Neural crest cell (in vitro differentiated cells): ENCODE data around the gene TOR1AIP2. TPM values are rescaled to one million over a fixed set of nuclear protein-coding genes. Genes with fewer than 3 reads are reported as not detected.

ENCODE experiments used
- DNase-seq: peaks from one replicate; pipeline ENCODE4 v3.0.0; 2021; ENCODE audit warnings: low read depth, mixed read lengths, low spot score
- H3K27ac Mint-ChIP-seq: one replicate; pipeline ENCODE4 v1.8.0; 2021; ENCODE audit warnings: mild to moderate bottlenecking, mixed read lengths; ENCODE audit not compliant: unreplicated experiment
- H3K27me3 Mint-ChIP-seq: 2 replicates; pipeline ENCODE4 v1.8.0; 2021; ENCODE audit warnings: low read depth, mild to moderate bottlenecking, mixed read lengths
- H3K36me3 Mint-ChIP-seq: 2 replicates; pipeline ENCODE4 v1.8.0; 2021; ENCODE audit warnings: low read depth, mild to moderate bottlenecking, mixed read lengths
- H3K4me1 Mint-ChIP-seq: 2 replicates; pipeline ENCODE4 v1.8.0; 2021; ENCODE audit warnings: mixed read lengths
- H3K4me3 Mint-ChIP-seq: one replicate; pipeline ENCODE4 v1.8.0; 2021; ENCODE audit warnings: mild to moderate bottlenecking, mixed read lengths
- H3K9me3 Mint-ChIP-seq: 2 replicates; pipeline ENCODE4 v1.8.0; 2021; ENCODE audit warnings: mixed read lengths
- long read RNA-seq: library from polyadenylated mRNA; unstranded; transcript quantifications from one replicate; pipeline ENCODE4 v2.0.0, GENCODE V29; 2020
- total RNA-seq: library from RNA; stranded (reverse); gene quantifications from 2 replicates; pipeline ENCODE4 v1.2.1, GENCODE V29; 2021
- TF ChIP-seq, protein P1 (sequence below): fragments of 200-600 bp; sonication (generic); conservative IDR thresholded peaks from 2 replicates; pipeline ENCODE4 v1.5.0; 2021; ENCODE audit warnings: antibody characterized with exemption, mild to moderate bottlenecking

Gene TOR1AIP2
- 76.2 and 78.0 TPM in 2 replicates for total RNA-seq
- long read RNA-seq, full-length matches to known transcripts: 16 of 35 reads
- long read RNA-seq, partial matches to known transcripts: 6 of 35 reads
- long read RNA-seq, other reads (novel, unspliced or antisense): 13 of 35 reads

DNA sequence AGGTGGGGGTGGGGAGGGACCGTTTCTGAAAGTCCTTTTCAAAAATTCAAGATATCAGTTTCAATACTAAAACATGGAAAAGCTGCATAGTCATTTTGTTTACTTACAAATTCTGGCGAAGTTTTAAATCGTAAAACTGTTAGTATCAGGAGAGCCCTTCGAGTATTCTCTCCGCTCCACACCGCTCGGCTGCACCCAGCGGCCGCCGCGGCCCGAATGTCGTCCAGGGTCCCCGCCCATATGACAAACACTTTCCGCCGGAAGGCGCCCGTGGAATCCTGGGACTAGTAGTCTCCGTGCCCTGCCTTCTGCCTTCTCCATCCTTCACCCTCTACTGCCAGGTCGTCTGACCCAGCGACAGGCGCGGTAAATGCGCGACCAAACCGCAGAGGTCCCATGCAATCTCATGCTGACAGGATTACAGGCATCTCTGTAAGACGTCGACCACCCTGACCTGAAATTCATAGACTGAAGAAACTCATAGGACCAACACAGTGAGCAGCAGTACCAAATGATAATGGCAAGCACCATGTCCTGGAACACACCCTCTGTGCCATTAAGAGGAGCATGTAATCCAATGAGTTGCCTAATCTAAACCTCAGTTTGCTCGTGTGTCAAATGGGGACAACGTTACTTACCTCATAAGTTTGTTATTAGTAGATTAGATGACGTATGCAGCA, at the start of gene TOR1AIP2:
Gene TOR1AIP2 (minus strand): TSS at position 218 of the 680 bp plus-strand sequence. CDS start 25,138 bp downstream, outside the sequence.
- H3K4me1 Mint-ChIP-seq: peaks cover 47% of the 10 kb centered on the region
- peak; percentile 75 for DNase-seq
- no peaks in the 10 kb centered on the region for H3K36me3 Mint-ChIP-seq
- TF ChIP-seq, protein P1, sequence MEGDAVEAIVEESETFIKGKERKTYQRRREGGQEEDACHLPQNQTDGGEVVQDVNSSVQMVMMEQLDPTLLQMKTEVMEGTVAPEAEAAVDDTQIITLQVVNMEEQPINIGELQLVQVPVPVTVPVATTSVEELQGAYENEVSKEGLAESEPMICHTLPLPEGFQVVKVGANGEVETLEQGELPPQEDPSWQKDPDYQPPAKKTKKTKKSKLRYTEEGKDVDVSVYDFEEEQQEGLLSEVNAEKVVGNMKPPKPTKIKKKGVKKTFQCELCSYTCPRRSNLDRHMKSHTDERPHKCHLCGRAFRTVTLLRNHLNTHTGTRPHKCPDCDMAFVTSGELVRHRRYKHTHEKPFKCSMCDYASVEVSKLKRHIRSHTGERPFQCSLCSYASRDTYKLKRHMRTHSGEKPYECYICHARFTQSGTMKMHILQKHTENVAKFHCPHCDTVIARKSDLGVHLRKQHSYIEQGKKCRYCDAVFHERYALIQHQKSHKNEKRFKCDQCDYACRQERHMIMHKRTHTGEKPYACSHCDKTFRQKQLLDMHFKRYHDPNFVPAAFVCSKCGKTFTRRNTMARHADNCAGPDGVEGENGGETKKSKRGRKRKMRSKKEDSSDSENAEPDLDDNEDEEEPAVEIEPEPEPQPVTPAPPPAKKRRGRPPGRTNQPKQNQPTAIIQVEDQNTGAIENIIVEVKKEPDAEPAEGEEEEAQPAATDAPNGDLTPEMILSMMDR: peak; percentile 32
- H3K9me3 Mint-ChIP-seq: no peaks in the 10 kb centered on the region
- H3K4me3 Mint-ChIP-seq: peak within 1 kb of the TSS; percentile 98
- H3K27me3 Mint-ChIP-seq: no peaks in the 10 kb centered on the region
- peak within 1 kb of the TSS; percentile 71 for H3K27ac Mint-ChIP-seq

DNA sequence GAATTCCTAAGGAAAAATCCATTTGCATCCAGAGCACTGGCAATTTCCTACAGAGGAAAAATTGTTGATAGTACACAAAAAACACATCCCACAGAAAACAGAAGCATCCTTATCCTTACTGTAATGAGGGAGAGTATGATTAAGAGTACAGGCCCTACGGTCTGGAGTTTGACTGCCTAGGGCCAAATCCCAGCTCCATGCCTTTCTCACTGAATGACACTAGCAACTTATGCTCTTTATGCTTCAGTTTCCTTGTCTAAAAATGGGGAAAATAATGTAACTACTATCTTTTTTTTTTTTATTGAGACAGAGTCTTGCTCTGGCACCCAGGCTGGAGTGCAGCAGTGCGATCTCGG, 49.2 kb upstream of the TOR1AIP2 start:
- Mint-ChIP-seq H3K9me3 (no peaks in the 10 kb centered on the region), H3K27me3 (no peaks in the 10 kb centered on the region), H3K4me1 (peaks cover 10% of the 10 kb centered on the region), H3K4me3 (no peak overlapping the region), H3K36me3 (no peaks in the 10 kb centered on the region), H3K27ac (no peak overlapping the region)
- DNase-seq: no peak
- TF ChIP-seq, protein P1: no peak

DNA sequence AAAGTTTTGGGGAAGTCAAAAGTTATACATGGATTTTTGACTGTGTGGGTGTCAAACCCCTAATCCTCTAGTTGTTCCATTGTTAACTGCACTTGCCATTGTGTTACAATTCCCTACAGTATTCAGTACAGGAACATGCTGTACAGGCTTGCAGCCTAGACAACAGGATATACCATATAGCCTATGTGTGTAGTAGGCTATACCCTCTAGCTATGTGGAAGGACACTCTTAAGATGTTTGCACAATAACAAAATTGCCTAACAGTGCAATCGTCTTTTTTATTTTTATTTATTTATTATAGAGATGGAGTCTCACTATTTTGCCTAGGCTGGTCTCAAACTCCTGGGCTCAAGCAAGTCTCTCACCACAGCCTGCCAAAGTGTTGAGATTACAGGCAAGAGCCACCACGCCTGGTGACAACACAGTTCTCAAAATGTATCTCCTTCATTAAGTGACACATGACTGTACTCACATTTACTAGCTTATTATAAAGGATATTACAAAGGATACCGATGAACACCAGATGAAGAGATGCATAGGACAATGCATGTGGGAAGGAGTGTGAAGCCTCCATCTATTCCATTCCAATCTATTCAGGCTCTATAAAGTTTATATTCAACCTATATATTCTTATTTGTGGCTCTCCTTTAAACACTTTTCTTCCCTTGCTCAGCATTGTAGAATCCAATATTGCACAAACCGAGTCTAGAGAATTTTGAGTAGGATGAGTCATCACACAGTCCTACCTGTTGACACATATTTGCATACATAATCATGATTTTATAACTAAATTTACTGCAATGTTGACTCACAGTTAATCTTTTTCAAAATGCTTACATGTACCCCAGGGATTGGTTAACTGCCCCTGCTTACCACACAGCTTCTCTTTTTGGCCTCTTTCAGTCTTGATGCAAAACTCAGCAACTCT, 48.6 kb upstream of the TOR1AIP2 start:
- no peaks in the 10 kb centered on the region for H3K36me3 Mint-ChIP-seq
- no peak overlapping the region for H3K4me3 Mint-ChIP-seq
- H3K9me3 Mint-ChIP-seq: no peaks in the 10 kb centered on the region

DNA sequence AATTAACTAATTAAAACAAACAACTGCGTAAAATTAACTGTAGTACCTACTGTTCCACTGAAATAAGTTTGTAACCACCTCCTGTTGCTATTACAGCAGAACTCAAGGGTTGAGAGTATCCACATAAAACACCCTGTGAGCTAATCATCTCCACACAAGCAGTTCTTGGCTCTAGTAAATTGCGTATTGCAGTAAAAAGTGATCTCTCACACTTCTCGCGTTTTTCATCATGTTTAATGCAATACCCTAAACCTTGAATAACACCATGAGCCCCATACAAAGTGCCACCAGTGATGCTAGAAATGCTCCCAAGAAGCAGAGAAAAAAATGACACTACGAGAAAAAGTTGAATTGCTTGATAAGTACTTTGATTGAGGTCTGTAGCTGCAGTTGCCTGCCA, 47.7 kb upstream of the TOR1AIP2 start:
- no peak for DNase-seq
- peaks cover 2% of the 10 kb centered on the region for H3K36me3 Mint-ChIP-seq
- TF ChIP-seq, protein P1: no peak
- H3K4me1 Mint-ChIP-seq: peaks cover 18% of the 10 kb centered on the region
- no peaks in the 10 kb centered on the region for H3K9me3 Mint-ChIP-seq
- no peaks in the 10 kb centered on the region for H3K27me3 Mint-ChIP-seq
- no peak overlapping the region for H3K4me3 Mint-ChIP-seq
- no peak overlapping the region for H3K27ac Mint-ChIP-seq

More for the DNA sequence above, 48.6 kb upstream of the TOR1AIP2 start:
- no peaks in the 10 kb centered on the region for H3K27me3 Mint-ChIP-seq
- DNase-seq: no peak
- no peak overlapping the region for H3K27ac Mint-ChIP-seq
- peaks cover 17% of the 10 kb centered on the region for H3K4me1 Mint-ChIP-seq
- TF ChIP-seq, protein P1: no peak

DNA sequence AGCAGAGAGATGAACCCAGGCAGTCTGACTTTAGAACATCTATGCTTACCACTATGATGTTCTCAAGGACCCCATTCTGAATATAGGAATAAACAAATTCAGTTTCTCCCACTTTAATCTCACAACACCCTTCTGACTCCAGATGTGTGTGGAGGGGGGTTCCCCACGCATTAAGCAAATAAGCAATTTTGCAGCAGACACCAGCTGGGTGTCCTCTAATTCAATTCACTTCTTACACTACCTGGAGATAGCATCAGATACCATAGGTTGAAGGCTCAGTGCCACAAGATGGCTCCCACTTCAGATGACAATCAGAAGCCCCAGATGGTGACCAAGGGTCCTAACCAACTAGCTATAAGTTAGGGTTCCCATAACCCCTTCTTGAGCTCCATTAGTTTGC, 46.7 kb upstream of the TOR1AIP2 start:
- no peaks in the 10 kb centered on the region for H3K9me3 Mint-ChIP-seq
- TF ChIP-seq, protein P1: no peak
- no peak overlapping the region for H3K4me3 Mint-ChIP-seq
- DNase-seq: no peak
- peaks cover 18% of the 10 kb centered on the region for H3K4me1 Mint-ChIP-seq
- H3K36me3 Mint-ChIP-seq: peaks cover 7% of the 10 kb centered on the region
- no peaks in the 10 kb centered on the region for H3K27me3 Mint-ChIP-seq
- H3K27ac Mint-ChIP-seq: peak overlapping the region; percentile 48
